ENCODE data around the gene FDX1. TPM values are rescaled to one million over a fixed set of nuclear protein-coding genes. Genes with fewer than 3 reads are reported as not detected.
A peak's percentile ranks its signal among the peaks of the same experiment; 100 is the strongest.

The FDX1 gene
- total RNA-seq, 1 donor from 2014 or later = 13.0 TPM

DNA sequence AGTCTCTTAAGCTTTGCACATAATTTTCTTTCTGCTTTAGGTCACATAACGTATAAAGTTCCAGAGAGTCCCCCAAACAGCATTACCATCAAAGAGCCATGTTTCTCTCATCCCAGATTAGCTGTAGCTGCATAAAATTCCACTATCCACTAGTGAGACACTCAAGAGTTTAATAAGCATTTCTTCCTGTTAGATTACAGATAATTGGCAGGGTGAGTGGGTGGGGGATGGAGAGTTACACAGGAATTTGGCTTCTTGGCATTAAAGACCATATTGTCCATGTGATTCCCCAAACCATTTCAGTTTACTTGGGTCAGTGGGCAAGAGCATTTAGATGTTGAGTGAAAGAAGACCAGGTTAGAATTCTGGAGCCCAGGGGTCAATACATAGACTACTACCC, 82.3 kb downstream of the FDX1 start:
- no peak overlapping the region for H3K4me3 ChIP-seq
- Mint-ChIP-seq H3K4me3 (no peak overlapping the region), H3K27ac (peak overlapping the region; percentile 8), H3K9me3 (no peaks in the 10 kb centered on the region), H3K36me3 (no peaks in the 10 kb centered on the region), H3K4me1 (peaks cover 5% of the 10 kb centered on the region), H3K27me3 (ENCODE audit: insufficient read depth, low read depth) (no peaks in the 10 kb centered on the region)
- no peaks in the 10 kb centered on the region for H3K79me2 ChIP-seq (ENCODE audit: low read depth)
- DNase-seq (ENCODE audit: low spot score) = no peak
- no peak overlapping the region for H2AFZ ChIP-seq (replicated peaks)
- no peak overlapping the region for H3K9ac ChIP-seq
- no peak overlapping the region for H3K27ac ChIP-seq
- H3K27me3 ChIP-seq = no peaks in the 10 kb centered on the region
- no peaks in the 10 kb centered on the region for H4K20me1 ChIP-seq (ENCODE audit: low read depth)
- no peaks in the 10 kb centered on the region for H3K9me3 ChIP-seq (ENCODE audit: low read depth)
- no peak overlapping the region for H3K4me2 ChIP-seq
- H3K36me3 ChIP-seq = no peaks in the 10 kb centered on the region
- TF ChIP-seq EZH2phosphoT487 (IDR thresholded peaks at IDR 0.05) = no peak
- TF ChIP-seq, protein P1, sequence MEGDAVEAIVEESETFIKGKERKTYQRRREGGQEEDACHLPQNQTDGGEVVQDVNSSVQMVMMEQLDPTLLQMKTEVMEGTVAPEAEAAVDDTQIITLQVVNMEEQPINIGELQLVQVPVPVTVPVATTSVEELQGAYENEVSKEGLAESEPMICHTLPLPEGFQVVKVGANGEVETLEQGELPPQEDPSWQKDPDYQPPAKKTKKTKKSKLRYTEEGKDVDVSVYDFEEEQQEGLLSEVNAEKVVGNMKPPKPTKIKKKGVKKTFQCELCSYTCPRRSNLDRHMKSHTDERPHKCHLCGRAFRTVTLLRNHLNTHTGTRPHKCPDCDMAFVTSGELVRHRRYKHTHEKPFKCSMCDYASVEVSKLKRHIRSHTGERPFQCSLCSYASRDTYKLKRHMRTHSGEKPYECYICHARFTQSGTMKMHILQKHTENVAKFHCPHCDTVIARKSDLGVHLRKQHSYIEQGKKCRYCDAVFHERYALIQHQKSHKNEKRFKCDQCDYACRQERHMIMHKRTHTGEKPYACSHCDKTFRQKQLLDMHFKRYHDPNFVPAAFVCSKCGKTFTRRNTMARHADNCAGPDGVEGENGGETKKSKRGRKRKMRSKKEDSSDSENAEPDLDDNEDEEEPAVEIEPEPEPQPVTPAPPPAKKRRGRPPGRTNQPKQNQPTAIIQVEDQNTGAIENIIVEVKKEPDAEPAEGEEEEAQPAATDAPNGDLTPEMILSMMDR (IDR thresholded peaks at IDR 0.05) = no peak
- TF ChIP-seq EZH2 (IDR thresholded peaks at IDR 0.05) = no peak
- H3K4me1 ChIP-seq = no peaks in the 10 kb centered on the region
- no peaks in the 10 kb centered on the region for H3F3A ChIP-seq (ENCODE audit: low read depth)

GRCh38 chr11:110513259-110513801, 83.6 kb downstream of the FDX1 start:
- H3K4me3 ChIP-seq = no peak overlapping the region
- no peaks in the 10 kb centered on the region for H3K9me3 ChIP-seq (ENCODE audit: low read depth)
- no peak for DNase-seq (ENCODE audit: low spot score)
- H3K9ac ChIP-seq = no peak overlapping the region
- Mint-ChIP-seq H3K27me3 (ENCODE audit: insufficient read depth, low read depth) (no peaks in the 10 kb centered on the region), H3K36me3 (no peaks in the 10 kb centered on the region), H3K9me3 (no peaks in the 10 kb centered on the region), H3K27ac (peak overlapping the region; percentile 12), H3K4me3 (no peak overlapping the region), H3K4me1 (peaks cover 3% of the 10 kb centered on the region)
- TF ChIP-seq, protein P1 (IDR thresholded peaks at IDR 0.05) = no peak
- no peak for TF ChIP-seq EZH2phosphoT487 (IDR thresholded peaks at IDR 0.05)
- no peak for TF ChIP-seq EZH2 (IDR thresholded peaks at IDR 0.05)
- H2AFZ ChIP-seq (replicated peaks) = no peak overlapping the region
- H3K36me3 ChIP-seq = no peaks in the 10 kb centered on the region
- no peaks in the 10 kb centered on the region for H3K27me3 ChIP-seq
- no peaks in the 10 kb centered on the region for H4K20me1 ChIP-seq (ENCODE audit: low read depth)
- no peak overlapping the region for H3K27ac ChIP-seq
- no peaks in the 10 kb centered on the region for H3K79me2 ChIP-seq (ENCODE audit: low read depth)
- H3K4me2 ChIP-seq = no peak overlapping the region
- H3K4me1 ChIP-seq = no peaks in the 10 kb centered on the region
- no peaks in the 10 kb centered on the region for H3F3A ChIP-seq (ENCODE audit: low read depth)

DNA sequence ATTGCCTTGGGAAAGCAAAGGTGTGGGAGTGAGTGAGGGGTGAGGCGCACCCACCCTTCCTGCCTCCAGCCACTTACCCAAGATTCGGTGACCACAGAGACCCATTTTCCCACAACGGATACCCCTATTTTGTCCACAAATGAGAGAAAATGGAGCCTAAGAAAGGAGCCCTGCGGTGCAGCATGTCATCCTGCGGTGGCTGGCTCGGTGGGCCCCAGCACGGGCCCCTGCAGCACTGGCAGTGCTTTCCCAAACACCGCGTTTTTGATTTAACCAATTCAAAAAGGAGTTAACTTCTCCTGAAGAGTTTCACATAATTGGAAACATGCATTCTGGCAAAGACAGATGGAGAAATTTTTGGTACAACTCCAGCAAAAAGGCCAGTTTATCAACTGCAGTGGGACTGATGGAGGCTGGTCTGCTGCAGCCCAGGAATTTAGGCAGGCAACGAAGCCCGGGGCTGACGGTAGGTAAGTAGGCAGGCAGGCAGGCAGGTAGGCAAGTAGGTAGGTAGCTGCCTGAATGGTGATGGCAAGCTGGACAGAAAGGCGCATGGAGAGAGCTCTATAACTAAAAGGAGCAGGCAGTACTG, 84.2 kb downstream of the FDX1 start:
- TF ChIP-seq, protein P1 (IDR thresholded peaks at IDR 0.05) = no peak
- no peak overlapping the region for H3K4me3 Mint-ChIP-seq
- Histone ChIP-seq H2AFZ (replicated peaks) (no peak overlapping the region), H3K9me3 (ENCODE audit: low read depth) (no peaks in the 10 kb centered on the region), H3K36me3 (no peaks in the 10 kb centered on the region), H3K27me3 (no peaks in the 10 kb centered on the region), H3K9ac (no peak overlapping the region), H3F3A (ENCODE audit: low read depth) (no peaks in the 10 kb centered on the region), H3K4me3 (no peak overlapping the region), H3K4me2 (no peak overlapping the region), H4K20me1 (ENCODE audit: low read depth) (no peaks in the 10 kb centered on the region), H3K4me1 (no peaks in the 10 kb centered on the region), H3K79me2 (ENCODE audit: low read depth) (no peaks in the 10 kb centered on the region), H3K27ac (no peak overlapping the region)
- H3K36me3 Mint-ChIP-seq = no peaks in the 10 kb centered on the region
- H3K27ac Mint-ChIP-seq = no peak overlapping the region
- peaks cover 3% of the 10 kb centered on the region for H3K4me1 Mint-ChIP-seq
- no peaks in the 10 kb centered on the region for H3K27me3 Mint-ChIP-seq (ENCODE audit: insufficient read depth, low read depth)
- no peaks in the 10 kb centered on the region for H3K9me3 Mint-ChIP-seq
- no peak for DNase-seq (ENCODE audit: low spot score)

Other genes with a start within 250 kb of the FDX1 start
- 70.7 and 199 TPM in 2 replicates for gene RDX, start 133.3 kb upstream of the FDX1 start, total RNA-seq (ENCODE audit: low replicate concordance)